Mammary epithelial cell (primary cell): ENCODE results near the gene LMAN2.
A peak's percentile ranks its signal among the peaks of the same experiment; 100 is the strongest.

Experiments used
- CTCF ChIP-seq, 2 donors: IDR thresholded peaks in 1 of 2; conservative IDR thresholded peaks in 1 of 2; 2 replicates each; pipeline ENCODE4 v1.5.1; 2011 to 2012; ENCODE audit warnings: inconsistent platforms in 2 of 2, low read length in 2 of 2, mild to moderate bottlenecking in 2 of 2, control low read depth in 1 of 2, low read depth in 1 of 2; ENCODE audit not compliant: insufficient read depth in 1 of 2; ENCODE audit errors: extremely low read depth in 1 of 2
- EZH2 ChIP-seq: IDR thresholded peaks from 2 replicates; pipeline ENCODE4 v1.6.1; 2012; ENCODE audit warnings: low read length, inconsistent platforms, borderline replicate concordance

- peak; percentile 88 for TF ChIP-seq CTCF (conservative IDR thresholded peaks at IDR 0.05 in 1 of 2, IDR thresholded peaks at IDR 0.05 in 1 of 2; ENCODE audit: extremely low read depth in 1 of 2, insufficient read depth in 1 of 2, low read depth in 1 of 2, low read length in 2 of 2)
- no peak for TF ChIP-seq EZH2
Measured at GRCh38 chr5:177317959-177318377, 33.5 kb downstream of the LMAN2 start.
